NCI-H2227 treated with DMSO at 0.1 percent for 48 hours (cell line): Measurements from ENCODE around the gene AKAP17A.
"Not testable (repeated sequence)": the region's sequence is repeated elsewhere in the genome, so short reads cannot be mapped to it uniquely, and the experiment has no call there.

Experiments used
- DNase-seq: peaks from one replicate; lab custom pipeline; 2025; lab: John Stamatoyannopoulos, UW

The AKAP17A gene

GRCh38 chrX:1602299-1602698, 10.9 kb downstream of the AKAP17A start:
- DNase-seq = no peak

DNA sequence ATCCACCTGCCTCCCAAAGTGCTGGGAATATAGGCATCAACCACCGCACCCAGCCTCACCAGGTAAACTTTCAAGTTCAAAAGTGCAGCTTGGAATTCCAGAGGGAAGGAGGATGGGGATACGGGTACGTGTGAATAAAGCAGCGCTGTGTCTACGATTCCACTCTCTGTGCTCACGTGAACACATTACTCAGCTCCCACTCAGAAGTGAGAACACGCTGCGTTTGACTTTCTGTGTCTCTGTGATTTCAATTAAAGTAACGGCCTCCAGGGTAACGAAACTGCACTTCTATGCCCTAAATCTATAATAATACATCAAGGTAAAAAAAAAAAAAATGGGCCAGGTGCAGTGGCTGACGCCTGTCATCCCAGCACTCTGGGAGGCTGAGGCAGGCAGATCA, 15.1 kb downstream of the AKAP17A start:
- DNase-seq = no peak

DNA sequence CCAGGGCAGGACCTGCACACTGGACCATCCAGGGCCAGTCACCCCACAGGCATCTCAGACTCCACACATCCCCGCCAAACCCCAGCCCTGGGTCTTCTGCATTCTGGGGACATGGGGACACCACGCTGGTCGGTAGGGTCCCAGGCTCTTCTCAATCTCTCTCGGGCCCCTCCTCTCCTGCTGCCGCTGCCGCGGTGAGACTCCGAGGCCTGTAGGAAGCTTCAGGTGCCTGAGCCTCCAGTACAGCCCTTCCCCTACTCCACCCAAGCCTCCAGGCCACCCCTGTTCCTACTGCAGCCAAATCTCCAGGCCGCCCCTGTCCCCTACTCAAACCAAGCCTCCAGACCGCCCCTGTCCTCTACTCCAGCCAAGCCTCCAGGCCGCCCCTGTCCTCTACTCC, 17.9 kb downstream of the AKAP17A start:
- no peak for DNase-seq

GRCh38 chrX:1609762-1610161, 18.4 kb downstream of the AKAP17A start:
- no peak for DNase-seq

DNA sequence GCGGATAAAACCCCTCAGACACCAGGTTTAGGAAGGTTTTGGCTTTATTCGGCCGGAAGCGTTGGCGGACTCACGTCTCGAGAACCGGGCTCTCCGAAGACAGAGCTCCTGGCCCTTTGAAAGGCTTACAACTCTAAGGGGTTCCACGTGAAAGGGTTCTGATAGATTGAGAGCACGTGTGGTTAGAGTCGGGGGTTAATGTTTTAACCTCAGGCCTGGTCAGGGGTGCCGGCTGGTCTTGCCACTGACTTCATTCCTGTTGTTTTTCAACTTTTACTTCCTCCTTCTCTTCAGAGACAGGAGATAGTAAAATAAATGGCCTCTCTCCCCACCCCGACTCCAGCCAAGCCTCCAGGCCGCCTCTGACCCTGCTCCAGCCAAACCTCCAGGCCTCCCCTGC, 18.8 kb downstream of the AKAP17A start:
- no peak for DNase-seq

GRCh38 chrX:1610736-1611135, 19.3 kb downstream of the AKAP17A start:
- no peak for DNase-seq

- no peak for DNase-seq
Measured at GRCh38 chrX:1612641-1613286, 21.4 kb downstream of the AKAP17A start.

DNA sequence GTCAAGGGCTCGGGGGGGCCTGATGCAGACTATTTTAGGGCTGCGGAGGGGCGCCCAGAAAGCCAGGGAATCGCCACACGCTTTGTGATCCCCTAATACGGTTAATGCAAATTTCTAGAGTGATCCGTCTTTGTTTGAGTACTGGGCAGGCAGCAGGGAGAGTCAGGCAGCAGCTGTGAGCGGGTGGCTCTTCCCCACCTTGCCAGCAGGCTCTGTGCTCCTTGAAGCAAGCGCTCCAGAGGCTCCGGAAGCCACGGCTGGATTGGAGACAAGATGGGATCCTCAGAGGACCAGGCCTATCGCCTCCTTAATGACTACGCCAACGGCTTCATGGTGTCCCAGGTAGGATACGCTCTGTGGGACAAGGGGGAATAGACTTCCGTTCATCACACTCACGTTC, 23.5 kb downstream of the AKAP17A start, which contains the start of gene ASMT:
Gene ASMT, plus strand, starts transcription at position 133 of the 400 bp plus-strand sequence. Its CDS starts 141 bp downstream, at position 274.
- no peak for DNase-seq

GRCh38 chrX:1618689-1619088, 27.3 kb downstream of the AKAP17A start:
- DNase-seq = no peak

DNA sequence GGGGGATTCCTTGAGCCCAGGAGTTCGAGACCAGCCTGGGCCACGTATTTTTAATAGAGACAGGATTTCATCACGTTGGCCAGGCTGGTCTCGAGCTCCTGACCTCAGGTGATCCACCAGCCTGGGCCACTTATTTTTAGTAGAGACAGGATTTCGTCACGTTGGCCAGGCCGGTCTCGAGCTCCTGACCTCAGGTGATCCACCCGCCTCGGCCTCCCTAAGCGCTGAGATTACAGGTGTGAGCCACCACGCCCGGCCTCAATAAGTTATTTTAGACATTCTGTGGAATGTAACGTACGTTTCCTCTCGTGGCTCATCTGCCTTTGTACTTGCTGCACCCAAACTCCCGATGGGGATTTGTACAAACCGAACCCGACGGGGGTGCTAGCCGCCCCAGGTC, 32.3 kb downstream of the AKAP17A start:
- DNase-seq = no peak

DNA sequence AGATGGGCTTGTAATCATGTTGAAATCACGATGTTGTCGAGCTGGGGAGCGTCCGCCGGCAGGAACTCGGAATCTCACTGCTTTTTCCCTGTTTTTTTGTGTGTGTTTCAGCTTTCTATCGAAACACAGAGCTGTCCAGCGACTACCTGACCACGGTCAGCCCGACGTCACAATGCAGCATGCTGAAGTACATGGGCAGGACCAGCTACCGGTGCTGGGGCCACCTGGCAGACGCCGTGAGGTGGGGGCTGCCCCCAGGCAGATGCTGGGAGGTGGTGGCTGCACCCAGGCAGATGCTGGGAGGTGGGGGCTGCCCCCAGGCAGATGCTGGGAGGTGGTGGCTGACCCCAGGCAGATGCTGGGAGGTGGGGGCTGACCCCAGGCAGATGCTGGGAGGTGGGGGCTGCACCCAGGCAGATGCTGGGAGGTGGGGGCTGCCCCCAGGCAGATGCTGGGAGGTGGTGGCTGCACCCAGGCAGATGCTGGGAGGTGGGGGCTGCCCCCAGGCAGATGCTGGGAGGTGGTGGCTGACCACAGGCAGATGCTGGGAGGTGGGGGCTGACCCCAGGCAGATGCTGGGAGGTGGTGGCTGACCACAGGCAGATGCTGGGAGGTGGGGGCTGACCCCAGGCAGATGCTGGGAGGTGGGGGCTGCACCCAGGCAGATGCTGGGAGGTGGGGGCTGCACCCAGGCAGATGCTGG, 32.9 kb downstream of the AKAP17A start:
- DNase-seq = not testable (repeated sequence)

GRCh38 chrX:1624861-1625215, 33.4 kb downstream of the AKAP17A start:
- not testable (repeated sequence) for DNase-seq

DNA sequence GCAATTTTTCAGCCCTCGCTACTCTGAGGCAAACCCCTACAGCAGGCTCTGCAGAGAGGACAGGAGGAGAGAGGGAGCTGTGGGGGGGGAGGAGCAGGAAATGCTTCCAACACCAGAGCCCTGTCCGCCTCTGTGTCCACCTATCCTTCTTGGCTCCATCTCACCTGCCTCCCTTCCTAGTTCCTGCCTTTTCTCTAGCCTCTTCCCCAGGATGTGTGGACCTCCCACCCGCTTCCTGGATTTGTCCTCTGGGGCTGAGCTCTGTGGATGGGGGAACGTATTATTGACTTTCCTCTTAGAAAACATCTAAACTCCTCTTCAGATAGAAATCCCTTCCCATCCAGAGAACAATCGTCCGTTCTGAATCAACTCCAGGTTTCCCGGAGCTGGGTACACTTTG, 37.8 kb downstream of the AKAP17A start:
- DNase-seq = no peak

- no peak for DNase-seq
Measured at GRCh38 chrX:1646009-1646408, 54.6 kb downstream of the AKAP17A start.

- no peak for DNase-seq
Measured at GRCh38 chrX:1649621-1650020, 58.2 kb downstream of the AKAP17A start.
